ENCODE data around the gene RELN.
"Not testable (repeated sequence)": the region's sequence is repeated elsewhere in the genome, so short reads cannot be mapped to it uniquely, and the experiment has no call there.

RELN gene

DNA sequence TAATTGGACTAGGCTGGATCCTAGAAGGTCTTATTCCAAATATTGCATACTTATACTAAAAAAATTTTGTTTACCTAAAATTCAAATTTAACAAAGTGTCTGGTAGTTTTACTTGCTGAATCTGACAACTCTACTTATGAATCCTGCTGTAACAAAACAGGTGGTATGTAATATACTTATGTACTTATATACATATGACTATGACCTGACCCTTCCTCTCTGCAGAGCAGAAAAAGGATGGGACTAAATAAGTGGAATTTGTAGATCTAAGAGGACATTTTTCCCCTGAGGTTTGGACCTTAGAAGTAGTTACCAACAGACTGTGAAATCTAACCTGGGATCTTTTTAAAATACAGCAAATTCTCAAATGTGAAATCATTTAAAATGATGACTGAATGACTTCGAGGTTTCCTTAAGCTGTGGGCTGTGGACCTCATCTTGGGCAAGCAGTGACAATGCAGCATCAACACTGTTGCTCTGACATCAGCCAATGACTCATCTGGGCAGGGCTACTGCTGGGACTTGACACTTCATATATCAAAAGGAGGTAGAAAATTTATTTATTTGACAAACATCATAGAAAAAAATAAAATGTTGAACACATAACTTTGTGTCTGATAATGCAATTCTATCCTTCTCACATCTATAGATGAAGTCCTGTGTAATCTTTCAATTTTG, 73.6 kb downstream of the RELN start:
- DNase-seq = no peak
- H3K27ac Mint-ChIP-seq = no peak overlapping the region
- H3K4me1 Mint-ChIP-seq = no peaks in the 10 kb centered on the region
- H3K4me3 Mint-ChIP-seq = no peak overlapping the region
- H3K27me3 Mint-ChIP-seq (ENCODE audit: low read depth, poor library complexity) = peaks cover 4% of the 10 kb centered on the region
- H3K9me3 Mint-ChIP-seq = no peaks in the 10 kb centered on the region
- H3K36me3 Mint-ChIP-seq (ENCODE audit: low read depth) = no peaks in the 10 kb centered on the region
- TF ChIP-seq, protein P1, sequence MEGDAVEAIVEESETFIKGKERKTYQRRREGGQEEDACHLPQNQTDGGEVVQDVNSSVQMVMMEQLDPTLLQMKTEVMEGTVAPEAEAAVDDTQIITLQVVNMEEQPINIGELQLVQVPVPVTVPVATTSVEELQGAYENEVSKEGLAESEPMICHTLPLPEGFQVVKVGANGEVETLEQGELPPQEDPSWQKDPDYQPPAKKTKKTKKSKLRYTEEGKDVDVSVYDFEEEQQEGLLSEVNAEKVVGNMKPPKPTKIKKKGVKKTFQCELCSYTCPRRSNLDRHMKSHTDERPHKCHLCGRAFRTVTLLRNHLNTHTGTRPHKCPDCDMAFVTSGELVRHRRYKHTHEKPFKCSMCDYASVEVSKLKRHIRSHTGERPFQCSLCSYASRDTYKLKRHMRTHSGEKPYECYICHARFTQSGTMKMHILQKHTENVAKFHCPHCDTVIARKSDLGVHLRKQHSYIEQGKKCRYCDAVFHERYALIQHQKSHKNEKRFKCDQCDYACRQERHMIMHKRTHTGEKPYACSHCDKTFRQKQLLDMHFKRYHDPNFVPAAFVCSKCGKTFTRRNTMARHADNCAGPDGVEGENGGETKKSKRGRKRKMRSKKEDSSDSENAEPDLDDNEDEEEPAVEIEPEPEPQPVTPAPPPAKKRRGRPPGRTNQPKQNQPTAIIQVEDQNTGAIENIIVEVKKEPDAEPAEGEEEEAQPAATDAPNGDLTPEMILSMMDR (IDR thresholded peaks at IDR 0.05) = no peak

DNA sequence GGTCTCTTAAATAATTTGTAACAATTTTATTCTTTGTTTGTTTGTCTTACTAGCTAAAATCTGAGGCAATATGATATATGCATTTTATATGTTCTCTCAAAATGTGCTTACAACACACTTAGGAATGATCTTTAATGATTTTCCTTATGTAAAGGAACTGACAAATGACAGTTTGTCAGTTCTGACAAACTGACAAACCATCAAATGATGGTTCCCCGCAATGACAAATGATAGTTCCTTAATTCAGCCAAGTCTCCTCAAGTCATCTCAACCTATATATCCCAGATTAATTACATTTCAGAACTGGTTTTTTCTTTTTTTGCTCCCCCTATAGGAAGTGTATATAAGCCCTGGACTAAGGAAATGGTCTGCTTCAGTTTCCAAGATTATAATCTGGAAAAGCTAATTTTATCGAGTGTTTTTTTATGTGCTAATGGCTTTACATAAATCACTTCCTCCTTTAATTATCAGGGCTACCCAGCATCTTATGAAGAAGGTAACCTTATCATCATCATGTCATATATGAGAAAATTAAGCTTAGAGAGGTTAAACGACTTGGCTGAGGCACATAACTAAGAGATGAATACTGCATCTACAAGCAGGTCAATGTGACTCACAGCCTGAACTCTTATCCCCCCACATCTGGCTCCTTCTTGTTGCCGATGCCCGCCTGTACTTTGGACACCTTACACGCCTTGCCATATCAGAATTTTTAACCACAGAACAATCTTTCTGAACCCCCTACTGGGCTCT, 75.1 kb downstream of the RELN start:
- TF ChIP-seq, protein P1 (IDR thresholded peaks at IDR 0.05) = no peak
- Mint-ChIP-seq H3K9me3 (no peaks in the 10 kb centered on the region), H3K27me3 (ENCODE audit: low read depth, poor library complexity) (peaks cover 4% of the 10 kb centered on the region), H3K27ac (no peak overlapping the region), H3K4me3 (no peak overlapping the region), H3K4me1 (no peaks in the 10 kb centered on the region), H3K36me3 (ENCODE audit: low read depth) (no peaks in the 10 kb centered on the region)
- no peak for DNase-seq

DNA sequence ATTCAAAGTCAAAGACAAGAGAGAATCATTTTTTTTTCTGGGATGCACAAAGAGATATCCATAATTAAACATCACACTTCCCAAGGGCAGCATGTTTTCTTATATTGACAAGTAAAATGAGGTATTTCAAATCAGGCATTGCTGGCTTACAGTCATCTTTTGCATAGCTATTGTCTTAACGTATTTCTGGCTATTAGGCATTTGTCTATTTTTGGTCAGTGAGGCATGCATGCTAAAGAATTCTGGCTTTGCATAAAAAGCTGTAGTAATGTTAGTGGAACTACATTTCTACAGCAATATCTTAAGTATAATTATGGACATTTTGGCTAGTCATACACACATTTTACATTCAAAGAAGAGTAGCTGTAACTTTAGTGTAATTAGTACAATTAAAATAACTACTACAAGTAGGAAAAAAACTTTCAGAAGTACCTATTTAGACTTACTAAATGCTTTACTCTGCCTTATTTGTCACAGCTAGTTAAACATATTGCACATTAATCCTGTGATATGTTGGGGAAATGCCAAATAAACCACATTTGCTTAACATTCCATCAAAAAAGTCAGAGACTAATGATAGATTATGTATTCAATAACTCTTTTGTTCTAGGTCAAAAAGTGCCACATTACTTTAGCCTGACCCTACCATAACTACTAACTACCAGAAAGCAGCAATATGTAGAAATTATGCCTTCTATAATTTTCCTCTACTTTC, 76.4 kb downstream of the RELN start:
- no peak for DNase-seq
- Mint-ChIP-seq H3K27ac (no peak overlapping the region), H3K27me3 (ENCODE audit: low read depth, poor library complexity) (peaks cover 4% of the 10 kb centered on the region), H3K9me3 (no peaks in the 10 kb centered on the region), H3K4me3 (no peak overlapping the region), H3K36me3 (ENCODE audit: low read depth) (no peaks in the 10 kb centered on the region), H3K4me1 (no peaks in the 10 kb centered on the region)
- TF ChIP-seq, protein P1 (IDR thresholded peaks at IDR 0.05) = no peak

DNA sequence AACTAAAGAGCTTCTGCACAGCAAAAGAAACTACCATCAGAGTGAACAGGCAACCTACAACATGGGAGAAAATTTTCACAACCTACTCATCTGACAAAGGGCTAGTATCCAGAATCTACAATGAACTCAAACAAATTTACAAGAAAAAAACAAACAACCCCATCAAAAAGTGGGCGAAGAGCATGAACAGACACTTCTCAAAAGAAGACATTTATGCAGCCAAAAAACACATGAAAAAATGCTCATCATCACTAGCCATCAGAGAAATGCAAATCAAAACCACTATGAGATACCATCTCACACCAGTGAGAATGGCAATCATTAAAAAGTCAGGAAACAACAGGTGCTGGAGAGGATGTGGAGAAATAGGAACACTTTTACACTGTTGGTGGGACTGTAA, 78.4 kb downstream of the RELN start:
- not testable (repeated sequence) for H3K36me3 Mint-ChIP-seq (ENCODE audit: low read depth); H3K9me3 Mint-ChIP-seq; H3K27me3 Mint-ChIP-seq (ENCODE audit: low read depth, poor library complexity); H3K4me3 Mint-ChIP-seq; H3K27ac Mint-ChIP-seq; H3K4me1 Mint-ChIP-seq; DNase-seq

DNA sequence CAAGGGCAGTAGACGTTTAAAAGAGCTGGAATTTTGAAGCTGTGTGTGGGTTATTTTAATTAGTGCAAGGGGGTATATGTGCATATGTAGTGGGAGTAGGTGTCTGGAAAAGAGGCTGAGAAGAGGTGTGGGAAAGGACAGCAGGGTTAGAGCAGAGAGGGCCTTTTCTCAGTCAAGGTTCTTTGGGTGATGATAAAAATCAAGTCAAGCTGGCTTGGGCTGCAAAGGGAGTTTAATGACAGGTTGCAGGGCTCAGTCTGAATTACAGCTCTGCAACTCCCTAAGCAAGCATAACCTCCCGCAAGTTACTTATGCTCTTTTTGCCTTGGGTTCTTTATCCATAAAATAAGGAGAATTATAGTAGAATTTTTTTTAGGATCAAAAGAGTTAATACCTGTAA, 83.5 kb downstream of the RELN start:
- no peak for DNase-seq
- Mint-ChIP-seq H3K4me3 (no peak overlapping the region), H3K27me3 (ENCODE audit: low read depth, poor library complexity) (no peaks in the 10 kb centered on the region), H3K27ac (peak overlapping the region; percentile 7), H3K4me1 (peaks cover 10% of the 10 kb centered on the region), H3K36me3 (ENCODE audit: low read depth) (no peaks in the 10 kb centered on the region), H3K9me3 (no peaks in the 10 kb centered on the region)
- TF ChIP-seq, protein P1 (IDR thresholded peaks at IDR 0.05) = no peak

DNA sequence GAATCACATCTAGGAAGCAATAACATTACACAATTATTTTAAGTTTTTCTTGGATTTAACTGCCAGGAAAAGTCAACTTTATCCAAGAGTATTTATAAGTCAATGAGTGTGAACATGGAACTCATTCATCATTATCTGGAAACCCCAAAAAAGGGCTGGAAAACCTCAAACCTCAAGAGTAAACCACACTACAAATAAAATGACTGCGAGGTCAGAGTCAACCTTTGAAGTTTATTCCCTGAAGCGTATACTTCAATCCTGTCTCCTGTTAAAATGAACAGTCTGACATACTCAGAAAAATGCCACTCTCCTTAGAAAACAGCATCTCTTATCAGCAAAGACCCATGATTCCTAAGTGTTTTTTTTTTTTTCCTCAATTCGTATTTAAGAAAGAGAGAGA, 86.5 kb downstream of the RELN start:
- Mint-ChIP-seq H3K4me1 (peaks cover 10% of the 10 kb centered on the region), H3K36me3 (ENCODE audit: low read depth) (no peaks in the 10 kb centered on the region), H3K4me3 (no peak overlapping the region), H3K27me3 (ENCODE audit: low read depth, poor library complexity) (no peaks in the 10 kb centered on the region), H3K9me3 (peaks cover 20% of the 10 kb centered on the region), H3K27ac (no peak overlapping the region)
- TF ChIP-seq, protein P1 (IDR thresholded peaks at IDR 0.05) = no peak
- DNase-seq = no peak

DNA sequence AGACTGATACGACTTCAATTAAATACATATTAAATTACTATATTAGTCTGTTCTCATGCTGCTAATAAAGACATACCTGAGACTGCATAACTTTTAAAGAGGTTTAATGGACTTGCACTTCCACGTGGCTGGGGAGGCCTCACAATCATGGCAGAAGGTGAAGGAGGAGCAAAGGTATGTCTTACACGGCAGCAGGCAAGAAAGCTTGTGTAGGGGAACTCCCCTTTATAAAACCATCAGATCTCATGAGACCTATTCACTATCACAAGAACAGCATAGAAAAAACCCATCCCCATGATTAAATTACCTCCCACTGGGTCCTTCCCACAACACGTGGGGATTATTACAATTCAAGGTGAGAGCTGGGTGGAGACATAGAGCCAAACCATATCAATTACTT, 92.6 kb downstream of the RELN start:
- not testable (repeated sequence) for DNase-seq; H3K27me3 Mint-ChIP-seq (ENCODE audit: low read depth, poor library complexity); H3K4me1 Mint-ChIP-seq; H3K4me3 Mint-ChIP-seq; H3K27ac Mint-ChIP-seq
- Mint-ChIP-seq H3K36me3 (ENCODE audit: low read depth) (peaks cover 10% of the 10 kb centered on the region), H3K9me3 (peaks cover 34% of the 10 kb centered on the region)
